HCT116 (cell line): ENCODE measurements around the gene G6PC2. TPM values are rescaled to one million over a fixed set of nuclear protein-coding genes. Genes with fewer than 3 reads are reported as not detected.

Experiments used
- ATAC-seq: fragments of 200-7000 bp; cut with Tn5 transposase; 2 replicates; pipeline ENCODE4 v1.9.1; 2020; ENCODE audit warnings: mild to moderate bottlenecking, moderate library complexity
- BruUV-seq: library from RNA; stranded (reverse); fragments of 400-500 nt; replicated peaks from 2 replicates; lab custom pipeline; 2021; lab: Mats Ljungman, UMichigan
- CTCF ChIA-PET: fragments of 300-600 bp; sonication (Branson Sonifier 250); formaldehyde crosslinking; loops from one replicate; lab custom pipeline; 2021; ENCODE audit warnings: antibody characterized with exemption; lab: Charles Lee
- POLR2A ChIA-PET: fragments of 300-600, 350-600 bp; sonication (Branson Sonifier 250); formaldehyde crosslinking; loops from one replicate; lab custom pipeline; 2021; ENCODE audit warnings: antibody characterized with exemption; lab: Charles Lee
- RAD21 ChIA-PET, 2 experiments: fragments of 300-600 bp; sonication (Branson Sonifier 250); formaldehyde crosslinking; loops; one replicate each; lab custom pipeline; 2023; ENCODE audit warnings: low total read pairs in 2 of 2; ENCODE audit not compliant: uncharacterized antibody in 2 of 2, unreplicated experiment in 2 of 2, low non-redundant PET in 1 of 2; lab: Charles Lee
- DNase-seq: peaks from one replicate; pipeline ENCODE4 v3.0.0-alpha.2; 2010; ENCODE audit warnings: low read depth, low spot score
- H2AFZ ChIP-seq: fragments of 200-600 bp; shearing (Covaris generic), sonication (generic); 2 replicates; pipeline ENCODE4 v1.6.1; 2017; ENCODE audit warnings: low read depth, mixed run types, mixed read lengths, antibody characterized with exemption, low read length; ENCODE audit not compliant: poor library complexity, severe bottlenecking
- H3K27ac ChIP-seq: 2 replicates; pipeline ENCODE4 v1.5.1; 2012; ENCODE audit warnings: low read depth, low read length
- H3K27me3 ChIP-seq: fragments of 200-600 bp; sonication (generic); 2 replicates; pipeline ENCODE4 v1.6.1; 2016; ENCODE audit warnings: mixed run types, low read length, mixed read lengths; ENCODE audit not compliant: insufficient read depth
- H3K36me3 ChIP-seq, 2 experiments: fragments of 200-500 bp in 1 of 2; fragments of 200-600 bp in 1 of 2; sonication (Bioruptor generic) in 1 of 2; sonication (generic) in 1 of 2; 2 replicates each; pipeline versions ENCODE4 v1.5.1 to v1.6.1; 2014 to 2016; ENCODE audit warnings: low read length in 2 of 2, inconsistent platforms in 1 of 2, mixed read lengths in 1 of 2, mixed run types in 1 of 2; ENCODE audit not compliant: insufficient read depth in 2 of 2, control insufficient read depth in 1 of 2
- H3K4me1 ChIP-seq, 2 experiments: fragments of 200-600 bp in 1 of 2; sonication (generic) in 1 of 2; 2 replicates each; pipeline versions ENCODE4 v1.5.1 to v1.6.1; 2012 to 2017; ENCODE audit warnings: low read length in 2 of 2, inconsistent platforms in 1 of 2, mild to moderate bottlenecking in 1 of 2, mixed read lengths in 1 of 2, mixed run types in 1 of 2, moderate library complexity in 1 of 2; ENCODE audit not compliant: insufficient read depth in 2 of 2, control insufficient read depth in 1 of 2
- H3K4me2 ChIP-seq: fragments of 200-600 bp; sonication (generic); 2 replicates; pipeline ENCODE4 v1.6.1; 2017; ENCODE audit warnings: mixed run types, low read length, mixed read lengths
- H3K4me3 ChIP-seq, 2 experiments: fragments of 200-600 bp in 1 of 2; sonication (generic) in 1 of 2; replicated peaks in 1 of 2; 2 replicates each; pipeline ENCODE4 v1.5.1; 2011 to 2016; ENCODE audit warnings: low read length in 2 of 2, control low read depth in 1 of 2, low read depth in 1 of 2, mild to moderate bottlenecking in 1 of 2, mixed read lengths in 1 of 2, mixed run types in 1 of 2
- H3K79me2 ChIP-seq: fragments of 200-600 bp; sonication (generic); 2 replicates; pipeline ENCODE4 v1.6.1; 2017; ENCODE audit warnings: mild to moderate bottlenecking, mixed run types, low read length, moderate library complexity, mixed read lengths; ENCODE audit not compliant: insufficient read depth
- H3K9ac ChIP-seq: fragments of 200-600 bp; sonication (generic); 2 replicates; pipeline ENCODE4 v1.6.1; 2016; ENCODE audit warnings: low read length, mixed read lengths
- H3K9me2 ChIP-seq: fragments of 200-600 bp; sonication (generic), shearing (Covaris generic); 2 replicates; pipeline ENCODE4 v1.6.1; 2017; ENCODE audit warnings: mixed run types, mild to moderate bottlenecking, moderate library complexity; ENCODE audit not compliant: insufficient read depth
- H3K9me3 ChIP-seq, 2 experiments: fragments of 200-500 bp in 1 of 2; fragments of 200-600 bp in 1 of 2; sonication (Bioruptor generic) in 1 of 2; sonication (generic) in 1 of 2; 2 replicates each; pipeline ENCODE4 v1.6.1; 2014 to 2017; ENCODE audit warnings: low read length in 2 of 2, mixed read lengths in 2 of 2, inconsistent platforms in 1 of 2, low read depth in 1 of 2, mild to moderate bottlenecking in 1 of 2, mixed run types in 1 of 2, moderate library complexity in 1 of 2; ENCODE audit not compliant: control insufficient read depth in 1 of 2, insufficient read depth in 1 of 2
- H4K20me1 ChIP-seq: fragments of 200-600 bp; sonication (generic), shearing (Covaris generic); 2 replicates; pipeline ENCODE4 v1.6.1; 2017; ENCODE audit warnings: mixed run types, mild to moderate bottlenecking, moderate library complexity; ENCODE audit not compliant: insufficient read depth
- ATF3 ChIP-seq: IDR thresholded peaks from 2 replicates; pipeline ENCODE4 v1.6.1; 2012
- CBX3 ChIP-seq: IDR thresholded peaks from 2 replicates; pipeline ENCODE4 v1.6.1; 2012; ENCODE audit warnings: low read depth
- CEBPB ChIP-seq: IDR thresholded peaks from 2 replicates; pipeline ENCODE4 v1.6.1; 2012; ENCODE audit warnings: low read depth
- CTCF ChIP-seq, 3 experiments: fragments of 200-600 bp in 1 of 3; sonication (generic) in 1 of 3; IDR thresholded peaks in 2 of 3; conservative IDR thresholded peaks in 1 of 3; 2 replicates each; pipeline ENCODE4 v1.5.1; 2012 to 2017; ENCODE audit warnings: low read depth in 2 of 3, low read length in 2 of 3, antibody characterized with exemption in 1 of 3, borderline replicate concordance in 1 of 3, control low read depth in 1 of 3, mild to moderate bottlenecking in 1 of 3, mixed read lengths in 1 of 3, mixed run types in 1 of 3, moderate library complexity in 1 of 3; ENCODE audit not compliant: insufficient read depth in 1 of 3
- EGR1 ChIP-seq: IDR thresholded peaks from 2 replicates; pipeline ENCODE4 v1.6.1; 2012; ENCODE audit warnings: low read depth
- EZH2 ChIP-seq: fragments of 200-600 bp; sonication (generic); IDR thresholded peaks from 2 replicates; pipeline ENCODE4 v1.6.1; 2017; ENCODE audit warnings: antibody characterized with exemption, mixed run types
- EZH2phosphoT487 ChIP-seq: fragments of 200-600 bp; IDR thresholded peaks from 2 replicates; pipeline ENCODE4 v1.6.1; 2018; ENCODE audit warnings: antibody characterized with exemption, borderline replicate concordance
- FOSL1 ChIP-seq: IDR thresholded peaks from 2 replicates; pipeline ENCODE4 v1.6.1; 2012; ENCODE audit warnings: low read depth
- JUND ChIP-seq: IDR thresholded peaks from 2 replicates; pipeline ENCODE4 v1.6.1; 2012
- MAX ChIP-seq: IDR thresholded peaks from 2 replicates; pipeline ENCODE4 v1.6.1; 2012
- POLR2A ChIP-seq: IDR thresholded peaks from 2 replicates; pipeline ENCODE4 v1.7.0; 2011; ENCODE audit warnings: borderline replicate concordance; ENCODE audit not compliant: insufficient read depth, insufficient read length; ENCODE audit errors: extremely low read depth
- POLR2AphosphoS5 ChIP-seq: IDR thresholded peaks from 2 replicates; pipeline ENCODE4 v1.6.1; 2011; ENCODE audit warnings: mild to moderate bottlenecking, low read depth, low read length, moderate library complexity
- RAD21 ChIP-seq: IDR thresholded peaks from 2 replicates; pipeline ENCODE4 v1.6.1; 2012; ENCODE audit warnings: low read depth, mild to moderate bottlenecking
- REST ChIP-seq: IDR thresholded peaks from 2 replicates; pipeline ENCODE4 v1.6.1; 2012; ENCODE audit warnings: low read depth
- SIN3A ChIP-seq: IDR thresholded peaks from 2 replicates; pipeline ENCODE4 v1.6.1; 2012; ENCODE audit warnings: low read depth
- SRF ChIP-seq: IDR thresholded peaks from 2 replicates; pipeline ENCODE4 v1.6.1; 2012; ENCODE audit warnings: low read depth
- ZBTB33 ChIP-seq: IDR thresholded peaks from 2 replicates; pipeline ENCODE4 v1.6.1; 2011; ENCODE audit warnings: mild to moderate bottlenecking, low read length, moderate library complexity; ENCODE audit not compliant: insufficient replicate concordance; ENCODE audit errors: extremely low read depth
- ZFX ChIP-seq: fragments of 450-650 bp; IDR thresholded peaks from 2 replicates; pipeline ENCODE4 v1.6.1; 2017
- ZNF274 ChIP-seq: fragments of 200-500 bp; sonication (Bioruptor generic); IDR thresholded peaks from 2 replicates; pipeline ENCODE4 v1.6.1; 2014; ENCODE audit warnings: mild to moderate bottlenecking, low read depth, low read length, inconsistent platforms
- intact Hi-C: fragments of 100-400 bp; cut with micrococcal nuclease; formaldehyde crosslinking; loops from 2 replicates; pipeline ENCODE4 v1.10.0; 2022
- total RNA-seq: library from RNA; stranded (reverse); gene quantifications from one replicate; pipeline ENCODE4 v1.2.1, GENCODE V29; 2021; ENCODE audit not compliant: unreplicated experiment

Gene G6PC2
- total RNA-seq, 1 experiment from 2014 or later, result not detected

- Histone ChIP-seq H4K20me1 (no peaks in the 10 kb centered on the region), H3K9me3 (no peaks in the 10 kb centered on the region)
- POLR2A ChIA-PET, result no interaction called here
- TF ChIP-seq JUND, result no peak
- no peak for TF ChIP-seq ATF3
- TF ChIP-seq POLR2AphosphoS5, result no peak
- no peak for TF ChIP-seq CEBPB
- TF ChIP-seq ZBTB33, result no peak
- no peak for TF ChIP-seq CBX3
- no peak for TF ChIP-seq EZH2
- TF ChIP-seq REST, result no peak
- TF ChIP-seq RAD21, result no peak
- TF ChIP-seq ZFX, result no peak
- TF ChIP-seq CTCF (IDR thresholded peaks at IDR 0.05 in 2 of 3, conservative IDR thresholded peaks at IDR 0.05 in 1 of 3; ENCODE audit: borderline replicate concordance in 1 of 3, insufficient read depth in 1 of 3, low read depth in 2 of 3, low read length in 2 of 3), result no peak
- TF ChIP-seq MAX, result no peak
- TF ChIP-seq EGR1, result no peak
- TF ChIP-seq ZNF274, result no peak
- no peak for TF ChIP-seq POLR2A
- TF ChIP-seq SIN3A, result no peak
- no peak for TF ChIP-seq SRF
- no peak for TF ChIP-seq EZH2phosphoT487
- no peak for TF ChIP-seq FOSL1
- TF ChIP-seq, all 23 proteins: peak for 0
- no peaks in the 10 kb centered on the region for H3K9me2 ChIP-seq
- ChIA-PET CTCF (no interaction called here), RAD21 (no interaction called here)
- BruUV-seq, result no TSS peak
- H3K79me2 ChIP-seq, result no peaks in the 10 kb centered on the region
- no peaks in the 10 kb centered on the region for H3K27me3 ChIP-seq
- H3K4me2 ChIP-seq, result no peak overlapping the region
- H3K27ac ChIP-seq, result no peak overlapping the region
- H3K9ac ChIP-seq, result no peak overlapping the region
- DNase-seq (no peak), ATAC-seq (no peak)
- no peak overlapping the region for H3K4me3 ChIP-seq
- intact Hi-C loops, result loop anchor here (10.0 kb wide), 1 partner anchor 224 kb away; no protein-coding TSS in a partner anchor
- no peak overlapping the region for H2AFZ ChIP-seq
- no peaks in the 10 kb centered on the region for H3K4me1 ChIP-seq
- no peaks in the 10 kb centered on the region for H3K36me3 ChIP-seq
Observed at GRCh38 chr2:168929031-168929430, 27.9 kb downstream of the G6PC2 start.
